Stimulated activated naive CD8-positive, alpha-beta T cell treated with anti-CD3 and anti-CD28 coated beads, Interleukin-15, Interleukin-2, amounts not matched to agents 100 U/mL and 50 U/mL, for 24 hours (primary cell): ENCODE measurements around the gene IGSF22.
A peak's percentile ranks its signal among the peaks of the same experiment; 100 is the strongest.

Experiments used
- ATAC-seq: fragments of 150-1000 bp; cut with Tn5 transposase; one replicate; pipeline ENCODE4 v1.10.0; 2021
- DNase-seq: peaks from one replicate; pipeline ENCODE4 v3.0.0; 2021

The IGSF22 gene

GRCh38 chr11:18726040-18726439, at the start of gene IGSF22:
TSS of gene IGSF22 (minus strand) at chr11:18726188. CDS start at chr11:18724236, 1,952 bp downstream.
- ATAC-seq (no peak), DNase-seq (no peak)

GRCh38 chr11:18774801-18775200, 48.8 kb upstream of the IGSF22 start:
- no peak for ATAC-seq
- DNase-seq = no peak

- ATAC-seq (no peak), DNase-seq (no peak)
These were observed 47.7 kb upstream of the IGSF22 start for GRCh38 chr11:18773681-18774080.

- DNase-seq (no peak), ATAC-seq (no peak)
These were observed 47.1 kb upstream of the IGSF22 start for GRCh38 chr11:18773104-18773503.

- DNase-seq = no peak
- no peak for ATAC-seq
These were observed 46.2 kb upstream of the IGSF22 start for GRCh38 chr11:18772211-18772610.

GRCh38 chr11:18771266-18772035, 45.5 kb upstream of the IGSF22 start:
- DNase-seq = no peak

GRCh38 chr11:18770479-18771125, 44.6 kb upstream of the IGSF22 start:
- DNase-seq = no peak
- no peak for ATAC-seq

More at GRCh38 chr11:18771266-18772035, 45.5 kb upstream of the IGSF22 start:
- no peak for ATAC-seq

GRCh38 chr11:18769802-18770456, 43.9 kb upstream of the IGSF22 start:
- ATAC-seq = no peak
- DNase-seq = no peak

GRCh38 chr11:18768978-18769377, 43.0 kb upstream of the IGSF22 start:
- ATAC-seq (no peak), DNase-seq (no peak)

GRCh38 chr11:18768472-18768901, 42.5 kb upstream of the IGSF22 start:
- peak; percentile 73 for ATAC-seq
- DNase-seq = peak; percentile 20

GRCh38 chr11:18766015-18766414, 40.0 kb upstream of the IGSF22 start:
- DNase-seq (no peak), ATAC-seq (no peak)

- no peak for ATAC-seq
- DNase-seq = no peak
These were observed 39.6 kb upstream of the IGSF22 start for GRCh38 chr11:18765554-18765953.

GRCh38 chr11:18761741-18762140, 35.8 kb upstream of the IGSF22 start:
- ATAC-seq (no peak), DNase-seq (no peak)

GRCh38 chr11:18761144-18761543, 35.2 kb upstream of the IGSF22 start:
- no peak for DNase-seq

GRCh38 chr11:18757811-18758210, 31.8 kb upstream of the IGSF22 start:
- ATAC-seq = no peak

More at GRCh38 chr11:18761144-18761543, 35.2 kb upstream of the IGSF22 start:
- ATAC-seq = no peak

GRCh38 chr11:18756889-18757288, 30.9 kb upstream of the IGSF22 start:
- ATAC-seq (no peak), DNase-seq (no peak)

More at GRCh38 chr11:18757811-18758210, 31.8 kb upstream of the IGSF22 start:
- DNase-seq = no peak

- ATAC-seq (peak; percentile 84), DNase-seq (peak; percentile 20)
These were observed 28.3 kb upstream of the IGSF22 start for GRCh38 chr11:18754308-18754707.

- ATAC-seq (no peak), DNase-seq (no peak)
These were observed 26.5 kb upstream of the IGSF22 start for GRCh38 chr11:18752502-18752901.

GRCh38 chr11:18750944-18751343, 25.0 kb upstream of the IGSF22 start:
- DNase-seq (no peak), ATAC-seq (no peak)

- DNase-seq = no peak
- ATAC-seq = no peak
These were observed 23.8 kb upstream of the IGSF22 start for GRCh38 chr11:18749681-18750319.

GRCh38 chr11:18748766-18749365, 22.9 kb upstream of the IGSF22 start:
- no peak for DNase-seq
- ATAC-seq = no peak

- no peak for ATAC-seq
- DNase-seq = no peak
These were observed 19.3 kb upstream of the IGSF22 start for GRCh38 chr11:18745251-18745650.
